K562 (cell line): ENCODE measurements around the gene EBNA1BP2. TPM values are rescaled to one million over a fixed set of nuclear protein-coding genes. Genes with fewer than 3 reads are reported as not detected.

ENCODE experiments used
- ATAC-seq: fragments of 200-7000 bp; cut with Tn5 transposase; 3 replicates; pipeline ENCODE4 v1.9.1; 2020; ENCODE audit warnings: moderate library complexity
- BruUV-seq: library from RNA; stranded (reverse); fragments of 400-500 nt; replicated peaks from 2 replicates; lab custom pipeline; 2021; lab: Mats Ljungman, UMichigan
- CTCF ChIA-PET: fragments of 300-600 bp; formaldehyde crosslinking; extraction: SDS; loops from one replicate; lab custom pipeline; 2021; ENCODE audit warnings: low intra/inter-chr PET ratio; lab: Yijun Ruan, JAX
- POLR2A ChIA-PET: fragments of 300-600, 350-650 bp; sonication (Branson Sonifier 250); formaldehyde crosslinking; extraction: SDS; loops from one replicate; lab custom pipeline; 2021; ENCODE audit warnings: antibody characterized with exemption, inconsistent platforms; lab: Yijun Ruan, JAX
- DNase-seq, 4 experiments: peaks; one replicate each; pipeline versions ENCODE4 v3.0.0 to v3.0.0-alpha.2; 2011 to 2018; ENCODE audit warnings: low spot score in 3 of 4, mixed read lengths in 3 of 4; ENCODE audit errors: extremely low read depth in 1 of 4
- FAIRE-seq: peaks from 2 replicates; lab custom pipeline; 2011; peaks lifted over from hg19 to GRCh38; lab: Jason Lieb, UNC
- H2AFZ ChIP-seq: 2 replicates; pipeline ENCODE4 v1.6.0; 2011; ENCODE audit warnings: low read depth, low read length, control low read depth, inconsistent platforms
- H3K27ac ChIP-seq: fragments of 200-600 bp; 3 replicates; pipeline ENCODE4 v1.8.0; 2011; ENCODE audit warnings: low read depth, mild to moderate bottlenecking, control low read depth, inconsistent platforms, low read length, moderate library complexity, mixed read lengths; ENCODE audit errors: extremely low read depth
- H3K27me3 ChIP-seq, 2 experiments: fragments of 300-600 bp in 1 of 2; 2 replicates in 1 of 2; 3 replicates in 1 of 2; pipeline versions ENCODE4 v1.6.0 to v1.8.0; 2011; ENCODE audit warnings: inconsistent platforms in 2 of 2, low read length in 2 of 2, mild to moderate bottlenecking in 1 of 2, mixed read lengths in 1 of 2, moderate library complexity in 1 of 2; ENCODE audit not compliant: control insufficient read depth in 2 of 2, insufficient read depth in 2 of 2
- H3K36me3 ChIP-seq: fragments of 300-600 bp; 3 replicates; pipeline ENCODE4 v1.8.0; 2011; ENCODE audit warnings: mild to moderate bottlenecking, low read length, inconsistent platforms; ENCODE audit not compliant: control insufficient read depth, insufficient read depth
- H3K4me1 ChIP-seq, 2 experiments: fragments of 200-600 bp in 1 of 2; replicated peaks in 1 of 2; 2 replicates in 1 of 2; 3 replicates in 1 of 2; pipeline versions ENCODE4 v1.5.1 to v1.8.0; 2011; ENCODE audit warnings: inconsistent platforms in 2 of 2, low read length in 2 of 2, mild to moderate bottlenecking in 1 of 2, mixed read lengths in 1 of 2, moderate library complexity in 1 of 2; ENCODE audit not compliant: control insufficient read depth in 2 of 2, insufficient read depth in 2 of 2
- H3K4me2 ChIP-seq: 2 replicates; pipeline ENCODE4 v1.6.1; 2011; ENCODE audit warnings: low read length, control low read depth, inconsistent platforms, mixed read lengths; ENCODE audit not compliant: insufficient read depth
- H3K4me3 ChIP-seq: fragments of 200-600 bp; sonication (generic), shearing (Covaris generic); 2 replicates; pipeline ENCODE4 v1.5.1; 2016; ENCODE audit warnings: control low read depth, inconsistent platforms
- H3K79me2 ChIP-seq: fragments of 200-600 bp; 3 replicates; pipeline ENCODE4 v1.8.0; 2011; ENCODE audit warnings: low read length, inconsistent platforms; ENCODE audit not compliant: control insufficient read depth, insufficient read depth
- H3K9ac ChIP-seq, 2 experiments: 2 replicates each; pipeline versions ENCODE4 v1.6.0 to v1.6.1; 2011; ENCODE audit warnings: low read depth in 2 of 2, low read length in 2 of 2, control low read depth in 1 of 2, inconsistent platforms in 1 of 2, mild to moderate bottlenecking in 1 of 2, mixed read lengths in 1 of 2; ENCODE audit not compliant: insufficient read depth in 1 of 2
- H3K9me1 ChIP-seq: one replicate; pipeline ENCODE4 v1.6.0; 2011; ENCODE audit warnings: inconsistent platforms, mild to moderate bottlenecking, low read length, moderate library complexity; ENCODE audit not compliant: control insufficient read depth, insufficient read depth
- H3K9me3 ChIP-seq: replicated peaks from 2 replicates; pipeline ENCODE4 v1.5.1; 2011; ENCODE audit warnings: low read depth, low read length, inconsistent platforms; ENCODE audit not compliant: control insufficient read depth, insufficient read depth
- H4K20me1 ChIP-seq: replicated peaks from 2 replicates; pipeline ENCODE4 v1.6.1; 2011; ENCODE audit warnings: low read length, inconsistent platforms, mixed read lengths; ENCODE audit not compliant: control insufficient read depth, insufficient read depth
- BCOR ChIP-seq: fragments of 450-650 bp; IDR thresholded peaks from 2 replicates; pipeline ENCODE4 v1.6.1; 2016
- EP300 ChIP-seq: IDR thresholded peaks from 2 replicates; pipeline ENCODE4 v1.6.1; 2012; ENCODE audit warnings: low read length, improper control_type of control experiment
- JUN ChIP-seq, 2 experiments: sonication (generic) in 1 of 2; formaldehyde crosslinking in 1 of 2; IDR thresholded peaks; 2 replicates each; pipeline versions ENCODE4 v1.6.1 to v1.8.0; 2012 to 2022; ENCODE audit warnings: borderline replicate concordance in 2 of 2, mild to moderate bottlenecking in 2 of 2, improper control_type of control experiment in 1 of 2, low read depth in 1 of 2, low read length in 1 of 2, missing genetic modification reagents in 1 of 2
- NFE2L1 ChIP-seq: fragments of 450-650 bp; IDR thresholded peaks from 2 replicates; pipeline ENCODE4 v1.6.1; 2016; ENCODE audit warnings: missing genetic modification characterization, low read depth, mild to moderate bottlenecking, missing compliant biosample characterization, moderate library complexity, borderline replicate concordance
- TFE3 ChIP-seq: fragments of 450-650 bp; formaldehyde crosslinking; IDR thresholded peaks from 2 replicates; pipeline ENCODE4 v1.4.0; 2020; ENCODE audit warnings: mild to moderate bottlenecking, mixed read lengths
- TOE1 ChIP-seq, 2 experiments: fragments of 450-650 bp in 1 of 2; sonication (generic) in 1 of 2; formaldehyde crosslinking in 1 of 2; IDR thresholded peaks; 2 replicates each; pipeline versions ENCODE4 v1.7.1 to v1.8.0; 2016 to 2022; ENCODE audit warnings: borderline replicate concordance in 2 of 2, mild to moderate bottlenecking in 2 of 2, antibody characterized with exemption in 1 of 2, inconsistent platforms in 1 of 2, low read depth in 1 of 2, missing genetic modification reagents in 1 of 2, moderate library complexity in 1 of 2
- ZNF121 ChIP-seq: sonication (generic); formaldehyde crosslinking; conservative IDR thresholded peaks from 2 replicates; pipeline ENCODE4 v1.8.0; 2022; ENCODE audit warnings: missing genetic modification reagents
- ZNF586 ChIP-seq: fragments of 450-650 bp; formaldehyde crosslinking; conservative IDR thresholded peaks from 2 replicates; pipeline ENCODE4 v1.4.0; 2020; ENCODE audit warnings: mild to moderate bottlenecking, moderate library complexity
- WGBS: fragments of 100-300 bp; shearing (Covaris generic); methylation state at CpG from one replicate; pipeline ENCODE4 v1.1.6; 2016; ENCODE audit warnings: low coverage, mixed read lengths; ENCODE audit not compliant: insufficient coverage; ENCODE audit errors: missing lambda C conversion rate; 5-methylcytosine and 5-hydroxymethylcytosine counted together
- in situ Hi-C: fragments of 300-500 bp; cut with MboI; formaldehyde crosslinking; loops from 4 replicates; pipeline ENCODE4 v1.15.0; 2018; ENCODE audit warnings: inconsistent platforms, mixed read lengths
- intact Hi-C: fragments of 100-400 bp; cut with micrococcal nuclease; formaldehyde crosslinking; loops from 2 replicates; pipeline ENCODE4 v1.14.2; 2022
- polyA plus RNA-seq, 8 experiments: library from polyadenylated mRNA; depleted of rRNA in 4 of 8; stranded (reverse) in 5 of 8; unstranded in 3 of 8; fragments of >200 nt; fragmentation: Nextera tagmentation in 2 of 8; fragmentation: Illumina TruSeq in 1 of 8; extraction: Ambion mirVana in 2 of 8; extraction: Trizol in 1 of 8; gene quantifications; 2 replicates each; pipeline versions ENCODE4 v1.2.1 to v1.2.3, GENCODE V29; 2011 to 2014; ENCODE audit warnings: inconsistent platforms in 1 of 8, missing spikeins in 1 of 8
- total RNA-seq, 7 experiments: library from RNA; depleted of rRNA in 6 of 7; stranded (reverse); fragments of >200 nt in 6 of 7; fragmentation: Illumina TruSeq in 2 of 7; extraction: Trizol in 2 of 7; gene quantifications; 2 replicates each; pipeline versions ENCODE4 v1.2.1 to v1.2.3, GENCODE V29; 2011 to 2021; ENCODE audit warnings: low replicate concordance in 1 of 7
- TF ChIP-seq, protein P1 (sequence below): fragments of 450-650 bp; IDR thresholded peaks from 2 replicates; pipeline ENCODE4 v1.6.1; 2016; ENCODE audit warnings: mild to moderate bottlenecking, moderate library complexity

EBNA1BP2 gene
- total and polyA plus RNA-seq, 9 of the 15 experiments (the other 6 are each of a cell fraction or from before 2014, with no cell fraction given), result 95.2 to 349 (median 249) TPM

DNA sequence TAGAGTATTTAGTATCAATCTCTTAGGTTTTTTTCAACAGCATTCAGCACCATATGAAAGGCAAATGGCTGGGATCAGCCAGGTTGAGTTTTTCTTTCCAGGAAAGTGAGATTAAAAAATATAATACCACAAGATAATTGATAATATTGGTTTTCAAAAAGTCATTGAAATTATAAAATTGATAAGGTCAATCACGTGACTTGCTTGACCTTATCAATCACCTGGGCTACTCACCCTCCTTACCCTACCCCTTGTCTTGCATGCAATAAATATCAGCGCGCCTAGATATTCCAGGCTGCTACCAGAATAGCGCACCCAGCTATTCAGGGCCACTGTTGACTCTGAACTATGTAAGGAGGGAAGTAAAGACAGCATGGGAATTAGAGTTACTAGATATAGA is 31.5 kb downstream of the EBNA1BP2 start:
- Histone ChIP-seq H3K9me3 (no peaks in the 10 kb centered on the region), H2AFZ (no peak overlapping the region), H3K79me2 (no peaks in the 10 kb centered on the region), H3K9ac (no peak overlapping the region), H3K27me3 (peaks cover 12 to 19% of the 10 kb centered on the region in 2 experiments), H3K4me3 (no peak overlapping the region), H3K9me1 (no peaks in the 10 kb centered on the region), H3K27ac (no peak overlapping the region), H3K4me1 (no peaks in the 10 kb centered on the region; a peak in 1 of 5 replicates), H4K20me1 (no peaks in the 10 kb centered on the region), H3K4me2 (no peak overlapping the region), H3K36me3 (no peaks in the 10 kb centered on the region)
- DNase-seq (no peak), FAIRE-seq (no peak), ATAC-seq (no peak)
- intact Hi-C loops (no loop called here), in situ Hi-C loops (no loop called here)
- no TSS peak for BruUV-seq
- CTCF ChIA-PET, result no interaction called here
- WGBS, result 17% methylated on average over 4 of the region's 4 CpGs
- POLR2A ChIA-PET, result no interaction called here
- TF ChIP-seq JUN (IDR thresholded peaks at IDR 0.05; ENCODE audit: borderline replicate concordance, low read depth, low read length) (no peak), JUN (CRISPR knock-in tag; IDR thresholded peaks at IDR 0.05; ENCODE audit: borderline replicate concordance) (no peak), TFE3 (CRISPR knock-in tag) (peak; percentile 93), ZNF121 (CRISPR knock-in tag) (no peak), BCOR (no peak), TOE1 (IDR thresholded peaks at IDR 0.05; ENCODE audit: borderline replicate concordance) (peak; percentile 62; the same call in 1 of the 2 replicates), TOE1 (CRISPR knock-in tag; IDR thresholded peaks at IDR 0.05; ENCODE audit: borderline replicate concordance, low read depth) (no peak), EP300 (no peak), NFE2L1 (tag) (no peak), ZNF586 (CRISPR knock-in tag) (no peak)
- TF ChIP-seq, protein P1, sequence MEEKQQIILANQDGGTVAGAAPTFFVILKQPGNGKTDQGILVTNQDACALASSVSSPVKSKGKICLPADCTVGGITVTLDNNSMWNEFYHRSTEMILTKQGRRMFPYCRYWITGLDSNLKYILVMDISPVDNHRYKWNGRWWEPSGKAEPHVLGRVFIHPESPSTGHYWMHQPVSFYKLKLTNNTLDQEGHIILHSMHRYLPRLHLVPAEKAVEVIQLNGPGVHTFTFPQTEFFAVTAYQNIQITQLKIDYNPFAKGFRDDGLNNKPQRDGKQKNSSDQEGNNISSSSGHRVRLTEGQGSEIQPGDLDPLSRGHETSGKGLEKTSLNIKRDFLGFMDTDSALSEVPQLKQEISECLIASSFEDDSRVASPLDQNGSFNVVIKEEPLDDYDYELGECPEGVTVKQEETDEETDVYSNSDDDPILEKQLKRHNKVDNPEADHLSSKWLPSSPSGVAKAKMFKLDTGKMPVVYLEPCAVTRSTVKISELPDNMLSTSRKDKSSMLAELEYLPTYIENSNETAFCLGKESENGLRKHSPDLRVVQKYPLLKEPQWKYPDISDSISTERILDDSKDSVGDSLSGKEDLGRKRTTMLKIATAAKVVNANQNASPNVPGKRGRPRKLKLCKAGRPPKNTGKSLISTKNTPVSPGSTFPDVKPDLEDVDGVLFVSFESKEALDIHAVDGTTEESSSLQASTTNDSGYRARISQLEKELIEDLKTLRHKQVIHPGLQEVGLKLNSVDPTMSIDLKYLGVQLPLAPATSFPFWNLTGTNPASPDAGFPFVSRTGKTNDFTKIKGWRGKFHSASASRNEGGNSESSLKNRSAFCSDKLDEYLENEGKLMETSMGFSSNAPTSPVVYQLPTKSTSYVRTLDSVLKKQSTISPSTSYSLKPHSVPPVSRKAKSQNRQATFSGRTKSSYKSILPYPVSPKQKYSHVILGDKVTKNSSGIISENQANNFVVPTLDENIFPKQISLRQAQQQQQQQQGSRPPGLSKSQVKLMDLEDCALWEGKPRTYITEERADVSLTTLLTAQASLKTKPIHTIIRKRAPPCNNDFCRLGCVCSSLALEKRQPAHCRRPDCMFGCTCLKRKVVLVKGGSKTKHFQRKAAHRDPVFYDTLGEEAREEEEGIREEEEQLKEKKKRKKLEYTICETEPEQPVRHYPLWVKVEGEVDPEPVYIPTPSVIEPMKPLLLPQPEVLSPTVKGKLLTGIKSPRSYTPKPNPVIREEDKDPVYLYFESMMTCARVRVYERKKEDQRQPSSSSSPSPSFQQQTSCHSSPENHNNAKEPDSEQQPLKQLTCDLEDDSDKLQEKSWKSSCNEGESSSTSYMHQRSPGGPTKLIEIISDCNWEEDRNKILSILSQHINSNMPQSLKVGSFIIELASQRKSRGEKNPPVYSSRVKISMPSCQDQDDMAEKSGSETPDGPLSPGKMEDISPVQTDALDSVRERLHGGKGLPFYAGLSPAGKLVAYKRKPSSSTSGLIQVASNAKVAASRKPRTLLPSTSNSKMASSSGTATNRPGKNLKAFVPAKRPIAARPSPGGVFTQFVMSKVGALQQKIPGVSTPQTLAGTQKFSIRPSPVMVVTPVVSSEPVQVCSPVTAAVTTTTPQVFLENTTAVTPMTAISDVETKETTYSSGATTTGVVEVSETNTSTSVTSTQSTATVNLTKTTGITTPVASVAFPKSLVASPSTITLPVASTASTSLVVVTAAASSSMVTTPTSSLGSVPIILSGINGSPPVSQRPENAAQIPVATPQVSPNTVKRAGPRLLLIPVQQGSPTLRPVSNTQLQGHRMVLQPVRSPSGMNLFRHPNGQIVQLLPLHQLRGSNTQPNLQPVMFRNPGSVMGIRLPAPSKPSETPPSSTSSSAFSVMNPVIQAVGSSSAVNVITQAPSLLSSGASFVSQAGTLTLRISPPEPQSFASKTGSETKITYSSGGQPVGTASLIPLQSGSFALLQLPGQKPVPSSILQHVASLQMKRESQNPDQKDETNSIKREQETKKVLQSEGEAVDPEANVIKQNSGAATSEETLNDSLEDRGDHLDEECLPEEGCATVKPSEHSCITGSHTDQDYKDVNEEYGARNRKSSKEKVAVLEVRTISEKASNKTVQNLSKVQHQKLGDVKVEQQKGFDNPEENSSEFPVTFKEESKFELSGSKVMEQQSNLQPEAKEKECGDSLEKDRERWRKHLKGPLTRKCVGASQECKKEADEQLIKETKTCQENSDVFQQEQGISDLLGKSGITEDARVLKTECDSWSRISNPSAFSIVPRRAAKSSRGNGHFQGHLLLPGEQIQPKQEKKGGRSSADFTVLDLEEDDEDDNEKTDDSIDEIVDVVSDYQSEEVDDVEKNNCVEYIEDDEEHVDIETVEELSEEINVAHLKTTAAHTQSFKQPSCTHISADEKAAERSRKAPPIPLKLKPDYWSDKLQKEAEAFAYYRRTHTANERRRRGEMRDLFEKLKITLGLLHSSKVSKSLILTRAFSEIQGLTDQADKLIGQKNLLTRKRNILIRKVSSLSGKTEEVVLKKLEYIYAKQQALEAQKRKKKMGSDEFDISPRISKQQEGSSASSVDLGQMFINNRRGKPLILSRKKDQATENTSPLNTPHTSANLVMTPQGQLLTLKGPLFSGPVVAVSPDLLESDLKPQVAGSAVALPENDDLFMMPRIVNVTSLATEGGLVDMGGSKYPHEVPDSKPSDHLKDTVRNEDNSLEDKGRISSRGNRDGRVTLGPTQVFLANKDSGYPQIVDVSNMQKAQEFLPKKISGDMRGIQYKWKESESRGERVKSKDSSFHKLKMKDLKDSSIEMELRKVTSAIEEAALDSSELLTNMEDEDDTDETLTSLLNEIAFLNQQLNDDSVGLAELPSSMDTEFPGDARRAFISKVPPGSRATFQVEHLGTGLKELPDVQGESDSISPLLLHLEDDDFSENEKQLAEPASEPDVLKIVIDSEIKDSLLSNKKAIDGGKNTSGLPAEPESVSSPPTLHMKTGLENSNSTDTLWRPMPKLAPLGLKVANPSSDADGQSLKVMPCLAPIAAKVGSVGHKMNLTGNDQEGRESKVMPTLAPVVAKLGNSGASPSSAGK, result no peak
